H1 (cell line): ENCODE data around the gene SGCD. TPM values are rescaled to one million over a fixed set of nuclear protein-coding genes. Genes with fewer than 3 reads are reported as not detected.

Experiments used
- PHF8 ChIP-seq: fragments of 200-600 bp; sonication (generic); conservative IDR thresholded peaks from 2 replicates; pipeline ENCODE4 v1.7.1; 2012; ENCODE audit warnings: low read depth, mild to moderate bottlenecking, inconsistent platforms, low read length, moderate library complexity
- SIRT6 ChIP-seq: IDR thresholded peaks from one replicate; pipeline ENCODE4 v1.7.1; 2012; ENCODE audit warnings: low read length, inconsistent platforms
- SIX5 ChIP-seq: IDR thresholded peaks from 2 replicates; pipeline ENCODE4 v1.6.1; 2011; ENCODE audit warnings: mild to moderate bottlenecking, low read depth, low read length
- polyA plus RNA-seq, 7 experiments: library from polyadenylated mRNA; depleted of rRNA in 3 of 7; stranded (reverse) in 5 of 7; unstranded in 2 of 7; fragments of >200 nt in 5 of 7; fragments of 200-250 nt in 2 of 7; gene quantifications; 1 replicate in 5 of 7; 2 replicates in 1 of 7; 4 replicates in 1 of 7; pipeline versions ENCODE4 v1.2.1 to v1.2.3, GENCODE V29; 2011 to 2013; ENCODE audit warnings: missing spikeins in 2 of 7, mixed read lengths in 2 of 7
- total RNA-seq: library from RNA; stranded (reverse); fragmentation: NEBNext Ultra II Directional; extraction: Animal tissue kit (Norgen Biotek cat#: 25700); gene quantifications from 2 replicates; pipeline ENCODE4 v1.2.1, GENCODE V29; 2021
- TF ChIP-seq, protein P1 (sequence below): IDR thresholded peaks from 2 replicates; pipeline ENCODE4 v1.6.1; 2012; ENCODE audit warnings: inconsistent platforms

SGCD gene
- total and polyA plus RNA-seq, 2 of the 8 experiments (the other 6 are each of a cell fraction or from before 2014, with no cell fraction given), result 0.04 to 0.08 TPM

DNA sequence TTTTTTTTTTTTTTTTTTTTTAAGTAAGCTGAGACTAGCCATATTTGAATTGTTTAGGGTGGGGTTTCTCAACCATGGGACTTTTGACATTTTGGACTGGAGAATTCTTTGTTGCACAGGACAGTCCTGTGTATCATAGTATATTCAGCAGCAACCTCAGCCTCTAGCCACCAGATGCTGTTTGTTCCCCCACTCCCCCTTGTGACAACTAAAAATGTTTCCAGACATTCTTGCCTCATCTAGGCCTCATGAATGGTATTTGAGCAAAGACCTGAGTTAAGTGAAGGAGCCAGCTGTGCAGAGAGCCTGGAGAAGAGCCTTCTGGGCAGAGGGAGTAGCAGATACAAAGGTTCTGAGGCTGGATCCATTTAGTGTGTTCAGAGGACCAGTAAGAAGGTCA, 155.9 kb downstream of the SGCD start (continued):
- TF ChIP-seq, protein P1, sequence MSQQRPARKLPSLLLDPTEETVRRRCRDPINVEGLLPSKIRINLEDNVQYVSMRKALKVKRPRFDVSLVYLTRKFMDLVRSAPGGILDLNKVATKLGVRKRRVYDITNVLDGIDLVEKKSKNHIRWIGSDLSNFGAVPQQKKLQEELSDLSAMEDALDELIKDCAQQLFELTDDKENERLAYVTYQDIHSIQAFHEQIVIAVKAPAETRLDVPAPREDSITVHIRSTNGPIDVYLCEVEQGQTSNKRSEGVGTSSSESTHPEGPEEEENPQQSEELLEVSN, result no peak
- TF ChIP-seq PHF8, result no peak
- TF ChIP-seq SIRT6, result no peak
- TF ChIP-seq SIX5, result no peak
